ENCODE data around the gene MOB3B.

Gene MOB3B

GRCh38 chr9:27554712-27555111 lies 25.1 kb upstream of the MOB3B start:
- no peaks in the 10 kb centered on the region for H3K9me3 ChIP-seq (ENCODE audit: control insufficient read depth, insufficient read depth, low read length)
- H3F3A ChIP-seq (ENCODE audit: control insufficient read depth, insufficient read depth) = no peaks in the 10 kb centered on the region
- no peak overlapping the region for H3K27ac ChIP-seq (ENCODE audit: low read depth, low read length)
- H3K4me2 ChIP-seq (ENCODE audit: low read length) = no peak overlapping the region
- H4K20me1 ChIP-seq (ENCODE audit: control insufficient read depth, insufficient read depth, low read depth, low read length) = no peaks in the 10 kb centered on the region
- H3K9me2 ChIP-seq (replicated peaks; ENCODE audit: control insufficient read depth, low read length) = no peaks in the 10 kb centered on the region
- TF ChIP-seq, protein P1, sequence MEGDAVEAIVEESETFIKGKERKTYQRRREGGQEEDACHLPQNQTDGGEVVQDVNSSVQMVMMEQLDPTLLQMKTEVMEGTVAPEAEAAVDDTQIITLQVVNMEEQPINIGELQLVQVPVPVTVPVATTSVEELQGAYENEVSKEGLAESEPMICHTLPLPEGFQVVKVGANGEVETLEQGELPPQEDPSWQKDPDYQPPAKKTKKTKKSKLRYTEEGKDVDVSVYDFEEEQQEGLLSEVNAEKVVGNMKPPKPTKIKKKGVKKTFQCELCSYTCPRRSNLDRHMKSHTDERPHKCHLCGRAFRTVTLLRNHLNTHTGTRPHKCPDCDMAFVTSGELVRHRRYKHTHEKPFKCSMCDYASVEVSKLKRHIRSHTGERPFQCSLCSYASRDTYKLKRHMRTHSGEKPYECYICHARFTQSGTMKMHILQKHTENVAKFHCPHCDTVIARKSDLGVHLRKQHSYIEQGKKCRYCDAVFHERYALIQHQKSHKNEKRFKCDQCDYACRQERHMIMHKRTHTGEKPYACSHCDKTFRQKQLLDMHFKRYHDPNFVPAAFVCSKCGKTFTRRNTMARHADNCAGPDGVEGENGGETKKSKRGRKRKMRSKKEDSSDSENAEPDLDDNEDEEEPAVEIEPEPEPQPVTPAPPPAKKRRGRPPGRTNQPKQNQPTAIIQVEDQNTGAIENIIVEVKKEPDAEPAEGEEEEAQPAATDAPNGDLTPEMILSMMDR (IDR thresholded peaks at IDR 0.05; ENCODE audit: low read depth, low read length, poor library complexity, severe bottlenecking) = no peak
- no peak for TF ChIP-seq EZH2phosphoT487 (IDR thresholded peaks at IDR 0.05; ENCODE audit: borderline replicate concordance, low read length)
- H3K36me3 ChIP-seq (ENCODE audit: control insufficient read depth, low read length) = peaks cover 65% of the 10 kb centered on the region
- H3K79me2 ChIP-seq (ENCODE audit: control insufficient read depth, low read length) = no peaks in the 10 kb centered on the region
- no peaks in the 10 kb centered on the region for H3K4me1 ChIP-seq (ENCODE audit: control insufficient read depth, low read length)
- no peaks in the 10 kb centered on the region for H3K27me3 ChIP-seq (ENCODE audit: control insufficient read depth, low read length)
- no peak overlapping the region for H3K4me3 ChIP-seq (ENCODE audit: low read length)

DNA sequence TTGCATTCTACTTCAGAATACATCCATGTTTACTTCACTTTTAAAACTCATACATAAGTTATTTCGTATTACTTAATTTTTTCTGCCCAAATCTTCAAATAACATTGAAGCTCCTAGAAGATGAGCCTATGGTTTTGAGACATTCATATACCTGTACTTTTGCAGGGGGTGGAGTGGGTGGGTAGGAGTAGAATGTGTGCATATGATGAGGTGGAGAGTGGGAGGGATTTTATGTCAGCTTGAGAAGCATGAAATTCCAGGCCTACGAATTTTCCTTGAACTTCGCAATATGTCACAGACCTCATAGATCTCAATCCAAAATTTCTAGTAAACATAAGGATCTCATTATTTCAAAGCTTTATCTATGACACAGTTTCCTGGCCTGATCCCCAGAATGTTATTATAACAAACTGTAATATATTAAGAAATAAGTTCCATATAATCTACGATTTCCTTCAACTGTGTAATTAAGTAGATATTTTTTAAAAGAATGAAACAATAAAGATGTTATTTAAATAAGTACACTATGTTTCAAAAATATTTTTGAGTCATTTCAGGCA lies 19.7 kb upstream of the MOB3B start:
- peaks cover 41% of the 10 kb centered on the region for H3K36me3 ChIP-seq (ENCODE audit: control insufficient read depth, low read length)
- no peaks in the 10 kb centered on the region for H3K79me2 ChIP-seq (ENCODE audit: control insufficient read depth, low read length)
- no peak overlapping the region for H3K4me2 ChIP-seq (ENCODE audit: low read length)
- H3K27me3 ChIP-seq (ENCODE audit: control insufficient read depth, low read length) = no peaks in the 10 kb centered on the region
- H3K4me3 ChIP-seq (ENCODE audit: low read length) = no peak overlapping the region
- H3K27ac ChIP-seq (ENCODE audit: low read depth, low read length) = no peak overlapping the region
- no peaks in the 10 kb centered on the region for H3K9me2 ChIP-seq (replicated peaks; ENCODE audit: control insufficient read depth, low read length)
- H3F3A ChIP-seq (ENCODE audit: control insufficient read depth, insufficient read depth) = no peaks in the 10 kb centered on the region
- H3K9me3 ChIP-seq (ENCODE audit: control insufficient read depth, insufficient read depth, low read length) = no peaks in the 10 kb centered on the region
- no peaks in the 10 kb centered on the region for H3K4me1 ChIP-seq (ENCODE audit: control insufficient read depth, low read length)
- no peaks in the 10 kb centered on the region for H4K20me1 ChIP-seq (ENCODE audit: control insufficient read depth, insufficient read depth, low read depth, low read length)
- TF ChIP-seq, protein P1 (IDR thresholded peaks at IDR 0.05; ENCODE audit: low read depth, low read length, poor library complexity, severe bottlenecking) = no peak
- no peak for TF ChIP-seq EZH2phosphoT487 (IDR thresholded peaks at IDR 0.05; ENCODE audit: borderline replicate concordance, low read length)

GRCh38 chr9:27548055-27548741 lies 18.6 kb upstream of the MOB3B start:
- Histone ChIP-seq H4K20me1 (ENCODE audit: control insufficient read depth, insufficient read depth, low read depth, low read length) (no peaks in the 10 kb centered on the region), H3K9me2 (replicated peaks; ENCODE audit: control insufficient read depth, low read length) (no peaks in the 10 kb centered on the region), H3K4me2 (ENCODE audit: low read length) (no peak overlapping the region), H3K79me2 (ENCODE audit: control insufficient read depth, low read length) (no peaks in the 10 kb centered on the region), H3K27me3 (ENCODE audit: control insufficient read depth, low read length) (no peaks in the 10 kb centered on the region), H3K36me3 (ENCODE audit: control insufficient read depth, low read length) (peaks cover 30% of the 10 kb centered on the region), H3K27ac (ENCODE audit: low read depth, low read length) (no peak overlapping the region), H3K9me3 (ENCODE audit: control insufficient read depth, insufficient read depth, low read length) (no peaks in the 10 kb centered on the region), H3K4me3 (ENCODE audit: low read length) (no peak overlapping the region), H3K4me1 (ENCODE audit: control insufficient read depth, low read length) (no peaks in the 10 kb centered on the region), H3F3A (ENCODE audit: control insufficient read depth, insufficient read depth) (no peaks in the 10 kb centered on the region)
- TF ChIP-seq EZH2phosphoT487 (IDR thresholded peaks at IDR 0.05; ENCODE audit: borderline replicate concordance, low read length) = no peak
- TF ChIP-seq, protein P1 (IDR thresholded peaks at IDR 0.05; ENCODE audit: low read depth, low read length, poor library complexity, severe bottlenecking) = no peak
